HG03135 (cell line): ENCODE data around the gene NVL.
"Not testable (repeated sequence)": the region's sequence is repeated elsewhere in the genome, so short reads cannot be mapped to it uniquely, and the experiment has no call there.

Source experiments
- ATAC-seq: cut with Tn5 transposase; IDR thresholded peaks from one replicate; pipeline ENCODE4 v1.9.1; 2021; ENCODE audit warnings: mild to moderate bottlenecking, moderate library complexity; ENCODE audit not compliant: unreplicated experiment

NVL gene

DNA sequence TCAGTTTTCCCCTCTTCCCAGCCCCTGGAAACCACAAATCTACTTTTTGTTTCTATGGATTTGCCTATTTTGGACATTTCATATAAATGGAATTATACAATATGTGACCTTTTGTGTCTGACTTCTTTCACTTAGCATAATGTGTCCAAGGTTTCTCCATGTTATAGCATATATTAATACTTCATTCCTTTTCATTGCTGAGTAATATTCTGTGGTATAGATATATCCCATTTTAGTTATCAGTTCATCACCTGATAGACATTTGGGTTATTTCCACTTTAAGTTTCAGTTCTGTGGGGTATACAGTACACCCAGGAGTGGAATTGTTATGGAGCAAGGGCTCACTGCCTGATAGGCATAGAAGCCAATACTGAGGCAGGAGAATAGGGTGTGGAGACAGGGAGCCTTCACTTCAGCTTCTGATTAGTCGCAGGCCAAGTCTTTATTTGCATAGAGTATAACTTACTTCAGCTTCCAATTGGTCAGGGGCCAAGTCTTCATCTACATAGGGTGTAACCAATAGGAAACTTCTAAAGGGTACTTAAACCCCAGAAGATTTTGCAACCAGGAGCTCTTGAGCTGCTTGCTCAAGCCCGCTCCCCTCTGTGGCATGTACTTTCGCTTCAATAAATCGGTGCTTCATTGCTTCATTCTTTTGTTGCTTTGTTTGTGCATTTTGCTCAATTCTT, 8.3 kb upstream of the NVL start:
- no peak for ATAC-seq

- ATAC-seq = no peak
Observed at GRCh38 chr1:224333939-224334786, 4.2 kb upstream of the NVL start.

DNA sequence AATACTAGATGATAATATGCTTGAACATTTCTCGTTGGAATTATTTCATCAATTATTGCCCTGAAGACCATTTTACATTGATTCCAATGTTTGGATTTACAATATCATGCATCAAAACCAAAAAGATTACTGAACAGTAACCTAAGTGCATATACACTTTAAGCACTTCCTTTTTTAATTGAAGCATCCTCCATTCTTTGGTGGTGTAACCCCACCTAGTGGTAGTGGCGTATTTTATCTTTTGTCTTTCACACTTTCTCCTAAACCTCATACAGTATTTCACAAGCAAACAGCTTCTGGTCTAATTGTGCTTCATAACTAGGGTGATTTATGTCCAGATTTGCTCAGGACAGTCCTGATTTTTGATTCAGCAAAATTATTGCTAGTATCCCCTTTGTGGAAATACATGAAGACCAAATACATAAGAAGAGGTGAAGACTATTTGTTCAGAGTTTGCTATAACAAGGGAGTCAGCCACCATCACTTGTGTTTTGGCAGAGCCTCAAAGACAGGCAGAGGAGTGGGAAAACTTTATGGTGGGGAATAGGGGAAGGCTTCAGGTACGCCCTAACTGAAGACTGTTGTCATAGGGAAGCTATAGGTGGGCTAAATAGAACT, 3.4 kb upstream of the NVL start:
- ATAC-seq = no peak

- ATAC-seq = no peak
Observed at GRCh38 chr1:224331824-224332223, 1.9 kb upstream of the NVL start.

GRCh38 chr1:224331326-224331725, 1.4 kb upstream of the NVL start:
- ATAC-seq = no peak

GRCh38 chr1:224329484-224329841, 509 bp downstream of the NVL start:
- peak; percentile 2 for ATAC-seq

DNA sequence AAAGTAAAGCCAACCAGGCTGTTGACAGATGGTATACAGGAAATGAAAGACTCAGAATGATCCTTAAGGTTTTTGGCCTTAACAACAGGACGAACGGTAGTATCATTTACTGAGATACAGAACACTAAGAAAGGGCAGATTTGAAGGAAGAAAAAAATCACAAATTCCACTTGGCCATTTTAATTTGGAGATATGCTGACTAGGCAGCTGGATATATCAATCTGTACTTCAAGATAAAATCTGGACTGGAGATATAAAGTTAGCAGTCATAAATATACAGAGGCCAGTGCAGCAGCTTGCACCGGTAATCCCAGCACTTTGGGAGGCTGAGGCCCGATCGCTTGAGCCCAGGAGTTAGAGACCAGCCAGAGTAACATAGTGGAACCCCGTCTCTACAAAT, 1.3 kb downstream of the NVL start:
- ATAC-seq = no peak

- no peak for ATAC-seq
Observed at GRCh38 chr1:224325959-224326358, 4.0 kb downstream of the NVL start.

DNA sequence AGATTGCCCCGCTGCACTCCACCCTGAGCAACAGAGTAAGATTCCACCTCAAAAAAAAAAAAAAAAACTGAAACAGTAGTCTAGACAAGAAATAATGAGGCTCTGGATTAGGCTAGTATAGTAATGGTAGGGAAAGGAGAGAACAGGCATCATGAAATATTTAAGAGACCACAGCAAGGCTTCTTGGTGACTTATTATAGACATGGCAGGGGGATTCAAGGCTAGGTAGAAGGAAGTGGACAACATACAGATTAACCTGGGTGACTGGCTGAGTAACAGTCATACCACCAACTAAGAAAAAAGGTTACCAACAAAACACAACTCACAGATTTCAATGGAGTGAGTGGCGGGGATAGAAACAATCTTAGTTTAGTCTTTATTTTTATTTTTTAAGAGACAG, 8.3 kb downstream of the NVL start:
- no peak for ATAC-seq

GRCh38 chr1:224317383-224318045, 12.5 kb downstream of the NVL start:
- no peak for ATAC-seq

GRCh38 chr1:224312025-224312424, 17.9 kb downstream of the NVL start:
- ATAC-seq = no peak

DNA sequence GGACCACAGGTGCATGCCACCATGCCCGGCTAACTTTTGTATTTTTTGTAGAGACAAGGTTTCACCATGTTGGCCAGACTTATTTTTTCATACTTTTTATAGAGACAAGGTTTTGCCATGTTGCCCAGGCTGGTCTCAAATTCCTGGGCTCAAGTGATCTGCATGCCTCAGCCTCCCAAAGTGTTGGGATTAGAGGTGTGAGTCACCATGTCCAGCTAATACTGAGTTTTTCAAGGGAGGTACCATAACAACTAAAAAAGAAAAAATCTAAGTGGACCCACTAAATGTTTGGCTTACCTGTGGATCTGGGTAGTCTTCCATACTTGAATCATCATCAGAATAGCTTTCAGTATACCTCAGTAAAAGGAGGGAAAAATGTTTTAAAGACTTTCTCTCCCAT, 18.5 kb downstream of the NVL start:
- ATAC-seq = not testable (repeated sequence)

DNA sequence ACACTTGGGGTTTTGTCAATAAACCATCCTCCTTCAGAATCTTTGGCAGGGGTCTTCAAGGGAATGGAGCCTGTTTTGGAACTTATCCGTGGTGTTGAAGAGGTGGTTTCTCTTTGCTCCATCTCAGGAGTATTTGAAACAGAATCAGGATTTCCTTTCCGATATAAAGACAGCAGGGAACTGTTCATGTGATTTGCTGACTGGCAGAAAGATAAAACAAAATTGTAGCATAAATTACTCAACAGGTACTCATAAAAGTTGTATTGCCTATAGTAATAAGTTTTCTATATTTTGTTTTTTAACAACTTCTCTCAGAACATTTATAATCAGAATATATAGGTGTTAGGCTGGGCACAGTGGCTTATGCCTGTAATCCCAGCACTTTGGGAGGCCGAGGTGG, 21.9 kb downstream of the NVL start:
- no peak for ATAC-seq

DNA sequence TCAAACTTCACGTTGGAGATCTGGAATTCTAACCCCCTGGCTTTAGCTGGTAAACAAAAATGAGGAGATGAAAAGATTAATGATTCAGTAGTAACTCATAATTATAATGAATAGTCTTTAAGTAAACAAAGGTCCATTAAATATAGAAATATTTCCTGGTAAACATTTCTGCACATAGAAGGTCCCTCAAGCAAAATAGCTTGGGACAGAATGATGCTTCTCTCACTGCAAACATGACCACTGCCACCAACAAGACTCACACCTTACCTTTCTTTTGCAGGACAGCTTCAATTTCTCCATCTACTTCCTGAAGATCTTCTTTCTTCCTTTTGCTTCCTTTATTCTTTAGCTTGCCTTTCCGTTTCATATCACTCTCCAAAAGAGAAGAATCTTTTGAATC, 25.2 kb downstream of the NVL start:
- no peak for ATAC-seq

DNA sequence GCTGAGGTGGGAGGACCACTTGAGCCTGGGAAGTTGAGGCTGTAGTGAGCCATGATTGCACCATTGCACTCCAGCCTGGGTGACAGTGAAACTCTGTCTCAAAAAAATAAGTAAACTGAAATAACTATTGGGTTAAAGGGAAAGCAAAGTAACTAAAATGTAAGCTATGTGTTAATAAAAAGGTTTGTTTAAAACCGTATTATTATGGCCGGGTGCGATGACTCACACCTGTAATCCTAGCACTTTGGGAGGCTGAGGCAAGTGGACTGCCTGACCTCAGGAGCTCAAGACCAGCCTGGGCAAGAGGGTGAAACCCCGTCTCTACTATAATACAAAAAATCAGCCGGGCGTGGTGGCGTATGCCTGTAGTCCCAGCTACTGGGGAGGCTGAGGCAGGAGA, 27.0 kb downstream of the NVL start:
- ATAC-seq = no peak

GRCh38 chr1:224301391-224301790, 28.6 kb downstream of the NVL start:
- ATAC-seq = no peak

DNA sequence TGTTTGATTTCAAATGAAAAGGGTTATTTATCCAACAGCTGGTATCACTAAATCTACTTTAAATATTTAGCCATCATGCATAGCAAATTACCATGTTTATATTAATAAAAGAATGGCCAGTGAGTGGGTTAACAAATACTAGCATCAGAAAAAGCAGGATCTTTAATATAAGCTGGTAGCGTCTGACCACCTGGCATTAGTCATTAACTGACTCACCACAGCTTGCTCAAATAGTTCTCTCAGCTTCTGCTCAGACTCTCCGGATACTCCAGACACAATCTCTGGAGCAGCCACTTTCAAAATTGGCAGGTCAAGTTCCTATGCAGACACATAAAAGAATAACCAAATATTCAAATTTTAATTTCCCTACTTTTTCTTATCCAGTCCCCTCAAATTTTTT, 29.6 kb downstream of the NVL start:
- no peak for ATAC-seq

- no peak for ATAC-seq
Observed at GRCh38 chr1:224298346-224299330, 31.3 kb downstream of the NVL start.

- ATAC-seq = no peak
Observed at GRCh38 chr1:224294775-224295174, 35.2 kb downstream of the NVL start.

- ATAC-seq = no peak
Observed at GRCh38 chr1:224292419-224292818, 37.6 kb downstream of the NVL start.
